Jurkat, Clone E6-1 (cell line): ENCODE data around the gene MISFA. TPM values are rescaled to one million over a fixed set of nuclear protein-coding genes. Genes with fewer than 3 reads are reported as not detected.
"Not testable (repeated sequence)": the region's sequence is repeated elsewhere in the genome, so short reads cannot be mapped to it uniquely, and the experiment has no call there.

ENCODE experiments used
- DNase-seq: peaks from one replicate; pipeline ENCODE4 v3.0.0-alpha.2; 2011; ENCODE audit warnings: low read depth, low spot score
- H3K4me3 ChIP-seq: 2 replicates; pipeline ENCODE4 v1.5.1; 2011; ENCODE audit warnings: mild to moderate bottlenecking, low read length, control low read depth, moderate library complexity
- polyA plus RNA-seq: library from polyadenylated mRNA; unstranded; fragments of >200 nt; gene quantifications from one replicate; pipeline ENCODE4 v1.2.1, GENCODE V29; 2012; ENCODE audit warnings: missing spikeins; ENCODE audit not compliant: insufficient read length, insufficient read depth

The MISFA gene
- not detected for polyA plus RNA-seq

GRCh38 chr11:18599739-18600230 is at the start of gene MISFA:
Gene MISFA, plus strand, starts transcription at chr11:18599789. Its CDS starts 140 bp downstream, at chr11:18599929.
- no peak for DNase-seq
- no peak within 1 kb of the TSS for H3K4me3 ChIP-seq

GRCh38 chr11:18563090-18563730 is 36.4 kb upstream of the MISFA start:
- no peak overlapping the region for H3K4me3 ChIP-seq
- DNase-seq, result no peak

- DNase-seq, result no peak
Observed at GRCh38 chr11:18564149-18564548, 35.4 kb upstream of the MISFA start.

GRCh38 chr11:18566406-18566805 is 33.2 kb upstream of the MISFA start:
- no peak overlapping the region for H3K4me3 ChIP-seq
- DNase-seq, result no peak

More at GRCh38 chr11:18564149-18564548, 35.4 kb upstream of the MISFA start:
- H3K4me3 ChIP-seq, result no peak overlapping the region

- no peak for DNase-seq
Observed at GRCh38 chr11:18567081-18567480, 32.5 kb upstream of the MISFA start.

GRCh38 chr11:18575361-18575760 is 24.2 kb upstream of the MISFA start:
- no peak overlapping the region for H3K4me3 ChIP-seq

More at GRCh38 chr11:18567081-18567480, 32.5 kb upstream of the MISFA start:
- H3K4me3 ChIP-seq, result no peak overlapping the region

GRCh38 chr11:18578975-18579598 is 20.5 kb upstream of the MISFA start:
- DNase-seq, result peak; percentile 28

More at GRCh38 chr11:18575361-18575760, 24.2 kb upstream of the MISFA start:
- DNase-seq, result no peak

GRCh38 chr11:18580113-18580766 is 19.3 kb upstream of the MISFA start:
- no peak overlapping the region for H3K4me3 ChIP-seq
- DNase-seq, result no peak

More at GRCh38 chr11:18578975-18579598, 20.5 kb upstream of the MISFA start:
- H3K4me3 ChIP-seq, result no peak overlapping the region

- DNase-seq, result no peak
- H3K4me3 ChIP-seq, result no peak overlapping the region
Observed at GRCh38 chr11:18581825-18582224, 17.8 kb upstream of the MISFA start.

GRCh38 chr11:18588297-18589252 is 11.0 kb upstream of the MISFA start, which contains the start of gene UEVLD:
Gene UEVLD, minus strand, starts transcription at chr11:18588734. Its CDS starts 80 bp downstream, at chr11:18588654.
- H3K4me3 ChIP-seq, result no peak within 1 kb of the TSS
- DNase-seq, result no peak

- no peak overlapping the region for H3K4me3 ChIP-seq
- DNase-seq, result no peak
Observed at GRCh38 chr11:18590571-18590970, 9.0 kb upstream of the MISFA start.

- not testable (repeated sequence) for DNase-seq
Observed at GRCh38 chr11:18594088-18594487, 5.5 kb upstream of the MISFA start.

GRCh38 chr11:18594999-18595749 is 4.4 kb upstream of the MISFA start:
- DNase-seq, result no peak

More at GRCh38 chr11:18594088-18594487, 5.5 kb upstream of the MISFA start:
- H3K4me3 ChIP-seq, result not testable (repeated sequence)

GRCh38 chr11:18600915-18601569 is 1.5 kb downstream of the MISFA start:
- H3K4me3 ChIP-seq, result no peak overlapping the region
- DNase-seq, result no peak

More at GRCh38 chr11:18594999-18595749, 4.4 kb upstream of the MISFA start:
- H3K4me3 ChIP-seq, result no peak overlapping the region

- no peak overlapping the region for H3K4me3 ChIP-seq
- no peak for DNase-seq
Observed at GRCh38 chr11:18608376-18608775, 8.8 kb downstream of the MISFA start.

- no peak for DNase-seq
- no peak overlapping the region for H3K4me3 ChIP-seq
Observed at GRCh38 chr11:18611196-18611595, 11.6 kb downstream of the MISFA start.

- no peak overlapping the region for H3K4me3 ChIP-seq
- DNase-seq, result no peak
Observed at GRCh38 chr11:18612394-18612793, 12.8 kb downstream of the MISFA start.
